Upper lobe of right lung (tissue), 1 donor: ENCODE data around the gene CDK4. TPM values are rescaled to one million over a fixed set of nuclear protein-coding genes. Genes with fewer than 3 reads are reported as not detected.

Source experiments
- microRNA-seq: library from miRNA; unstranded; fragments of <30 nt; microRNA quantifications from one replicate; pipeline ENCODE4 v1.2.0, GENCODE V29; 2020; ENCODE audit warnings: borderline microRNAs expressed
- total RNA-seq: library from RNA; stranded (reverse); fragmentation: NEBNext Ultra II Directional; extraction: Animal tissue kit (Norgen Biotek cat#: 25700); gene quantifications from one replicate; pipeline ENCODE4 v1.2.1, GENCODE V29; 2021
- donor health status: DM: no; HTN: yes; CAD: no; lungs with severe emphysema.

CDK4 gene
- total RNA-seq, 1 donor from 2014 or later = 77.6 TPM

Small RNA genes within 50 kb of the gene (microRNA-seq; reads per million reads assigned to microRNA genes)
- not detected for gene MIR6759

Other genes with a start within 250 kb of the CDK4 start
- gene DDIT3, start 231.8 kb downstream of the CDK4 start, total RNA-seq = 47.3 TPM
- 85.8 TPM for gene MBD6, start 229.5 kb downstream of the CDK4 start, total RNA-seq
- gene DCTN2, start 205.1 kb downstream of the CDK4 start, total RNA-seq = 90.7 TPM
- 0.14 TPM for gene KIF5A, start 202.3 kb downstream of the CDK4 start, total RNA-seq
- 31.0 TPM for gene PIP4K2C, start 161.1 kb downstream of the CDK4 start, total RNA-seq
- gene DTX3, start 147.5 kb downstream of the CDK4 start, total RNA-seq = 26.0 TPM
- gene ARHGEF25, start 140.9 kb downstream of the CDK4 start, total RNA-seq = 16.3 TPM
- 0.93 TPM for gene B4GALNT1, start 119.1 kb downstream of the CDK4 start, total RNA-seq
- gene OS9, start 58.2 kb downstream of the CDK4 start, total RNA-seq = 263 TPM
- gene AGAP2, start 13.6 kb downstream of the CDK4 start, total RNA-seq = 5.4 TPM
- 39.9 TPM for gene TSPAN31, start 7.3 kb downstream of the CDK4 start, total RNA-seq
- 21.2 TPM for gene MARCHF9, start 2.8 kb upstream of the CDK4 start, total RNA-seq
- gene CYP27B1, start 14.8 kb upstream of the CDK4 start, total RNA-seq = 2.0 TPM
- 26.9 TPM for gene METTL1, start 19.8 kb upstream of the CDK4 start, total RNA-seq
- 8.0 TPM for gene EEF1AKMT3, start 20.3 kb upstream of the CDK4 start, total RNA-seq
- 24.3 TPM for gene TSFM, start 30.5 kb upstream of the CDK4 start, total RNA-seq
- 11.3 TPM for gene AVIL, start 66.4 kb upstream of the CDK4 start, total RNA-seq
- gene CTDSP2, start 94.4 kb upstream of the CDK4 start, total RNA-seq = 217 TPM
- 6.2 TPM for gene ATP23, start 189.3 kb upstream of the CDK4 start, total RNA-seq